ENCODE measurements around the gene BMPR1A.

DNA sequence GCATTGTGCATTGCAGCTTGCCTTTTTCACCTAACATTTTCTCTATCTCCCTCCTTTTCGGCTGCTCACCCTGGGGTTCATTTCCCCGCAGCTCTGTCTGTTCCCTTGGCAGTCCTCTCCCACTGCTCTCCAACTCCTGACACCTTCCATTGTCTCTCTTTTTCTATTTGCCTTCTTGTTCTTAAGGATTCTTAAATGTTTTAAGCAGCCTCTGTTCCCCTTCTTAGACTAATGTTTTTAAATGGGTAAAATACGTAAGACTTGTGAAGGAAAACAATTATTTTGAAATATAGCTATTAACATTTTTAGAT lies 19.4 kb downstream of the BMPR1A start:
- TF ChIP-seq, protein P1, sequence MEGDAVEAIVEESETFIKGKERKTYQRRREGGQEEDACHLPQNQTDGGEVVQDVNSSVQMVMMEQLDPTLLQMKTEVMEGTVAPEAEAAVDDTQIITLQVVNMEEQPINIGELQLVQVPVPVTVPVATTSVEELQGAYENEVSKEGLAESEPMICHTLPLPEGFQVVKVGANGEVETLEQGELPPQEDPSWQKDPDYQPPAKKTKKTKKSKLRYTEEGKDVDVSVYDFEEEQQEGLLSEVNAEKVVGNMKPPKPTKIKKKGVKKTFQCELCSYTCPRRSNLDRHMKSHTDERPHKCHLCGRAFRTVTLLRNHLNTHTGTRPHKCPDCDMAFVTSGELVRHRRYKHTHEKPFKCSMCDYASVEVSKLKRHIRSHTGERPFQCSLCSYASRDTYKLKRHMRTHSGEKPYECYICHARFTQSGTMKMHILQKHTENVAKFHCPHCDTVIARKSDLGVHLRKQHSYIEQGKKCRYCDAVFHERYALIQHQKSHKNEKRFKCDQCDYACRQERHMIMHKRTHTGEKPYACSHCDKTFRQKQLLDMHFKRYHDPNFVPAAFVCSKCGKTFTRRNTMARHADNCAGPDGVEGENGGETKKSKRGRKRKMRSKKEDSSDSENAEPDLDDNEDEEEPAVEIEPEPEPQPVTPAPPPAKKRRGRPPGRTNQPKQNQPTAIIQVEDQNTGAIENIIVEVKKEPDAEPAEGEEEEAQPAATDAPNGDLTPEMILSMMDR (conservative IDR thresholded peaks at IDR 0.05; ENCODE audit: low read length): no peak
- TF ChIP-seq EZH2phosphoT487 (IDR thresholded peaks at IDR 0.05; ENCODE audit: borderline replicate concordance): no peak

Data from Loucy (cell line).